Fibroblast of lung (primary cell): ENCODE measurements around the gene LPP. TPM values are rescaled to one million over a fixed set of nuclear protein-coding genes. Genes with fewer than 3 reads are reported as not detected.

ENCODE experiments used
- DNase-seq, 2 donors: peaks; one replicate each; pipeline versions ENCODE4 v3.0.0 to v3.0.0-alpha.2; 2010; ENCODE audit warnings: low read depth in 2 of 2
- H2AFZ ChIP-seq: 2 replicates; pipeline ENCODE4 v1.5.1; 2012; ENCODE audit warnings: low read length, control low read depth, inconsistent platforms
- H3K27ac ChIP-seq: 2 replicates; pipeline ENCODE4 v1.5.1; 2011; ENCODE audit warnings: low read length, control low read depth; ENCODE audit not compliant: insufficient read depth
- H3K27me3 ChIP-seq: 2 replicates; pipeline ENCODE4 v1.5.1; 2011; ENCODE audit warnings: mild to moderate bottlenecking, low read length; ENCODE audit not compliant: control insufficient read depth, insufficient read depth
- H3K36me3 ChIP-seq: 2 replicates; pipeline ENCODE4 v1.5.1; 2011; ENCODE audit warnings: low read length; ENCODE audit not compliant: control insufficient read depth, insufficient read depth
- H3K4me1 ChIP-seq: 2 replicates; pipeline ENCODE4 v1.5.1; 2011; ENCODE audit warnings: low read length; ENCODE audit not compliant: control insufficient read depth, insufficient read depth; ENCODE audit errors: extremely low read depth
- H3K4me2 ChIP-seq: 2 replicates; pipeline ENCODE4 v1.5.1; 2011; ENCODE audit warnings: low read length, control low read depth; ENCODE audit not compliant: insufficient read depth; ENCODE audit errors: extremely low read depth
- H3K4me3 ChIP-seq, 4 experiments: fragments of 200-600 bp in 1 of 4; sonication (generic) in 1 of 4; replicated peaks in 1 of 4; 2 replicates each; pipeline ENCODE4 v1.5.1; 2011 to 2016; ENCODE audit warnings: low read length in 4 of 4, low read depth in 3 of 4, mild to moderate bottlenecking in 3 of 4, control low read depth in 2 of 4, inconsistent platforms in 1 of 4, mixed read lengths in 1 of 4; ENCODE audit not compliant: insufficient read depth in 1 of 4; ENCODE audit errors: control extremely low read depth in 1 of 4
- H3K79me2 ChIP-seq: 2 replicates; pipeline ENCODE4 v1.5.1; 2012; ENCODE audit warnings: mild to moderate bottlenecking, low read length, inconsistent platforms; ENCODE audit not compliant: control insufficient read depth, insufficient read depth
- H3K9ac ChIP-seq: 2 replicates; pipeline ENCODE4 v1.5.1; 2011; ENCODE audit warnings: mild to moderate bottlenecking, low read length, control low read depth; ENCODE audit not compliant: insufficient read depth
- H3K9me3 ChIP-seq: 2 replicates; pipeline ENCODE4 v1.5.1; 2012; ENCODE audit warnings: low read depth, low read length; ENCODE audit not compliant: control insufficient read depth, insufficient read depth
- H4K20me1 ChIP-seq: 2 replicates; pipeline ENCODE4 v1.5.1; 2011; ENCODE audit warnings: low read length; ENCODE audit not compliant: control insufficient read depth, insufficient read depth; ENCODE audit errors: extremely low read depth
- EZH2 ChIP-seq: IDR thresholded peaks from 2 replicates; pipeline ENCODE4 v1.5.1; 2012; ENCODE audit warnings: low read length, control low read depth, mild to moderate bottlenecking; ENCODE audit errors: missing control alignments
- polyA plus RNA-seq, 2 donors: library from polyadenylated mRNA; depleted of rRNA in 1 of 2; stranded (reverse) in 1 of 2; unstranded in 1 of 2; fragments of >200 nt; gene quantifications; 2 replicates each; pipeline ENCODE4 v1.2.1, GENCODE V29; 2011 to 2012; ENCODE audit warnings: missing spikeins in 1 of 2
- total RNA-seq: library from RNA; depleted of rRNA; stranded (reverse); fragments of >200 nt; gene quantifications from 2 replicates; pipeline ENCODE4 v1.2.1, GENCODE V29; 2014
- TF ChIP-seq, protein P1 (sequence below), 2 donors: IDR thresholded peaks in 1 of 2; conservative IDR thresholded peaks in 1 of 2; 1 replicate in 1 of 2; 2 replicates in 1 of 2; pipeline ENCODE4 v1.5.1; 2011 to 2012; ENCODE audit warnings: low read length in 2 of 2, control low read depth in 1 of 2, inconsistent platforms in 1 of 2, low read depth in 1 of 2, mild to moderate bottlenecking in 1 of 2

LPP gene
- total and polyA plus RNA-seq, 2 donors (not counting 1 experiment from before 2014, with no cell fraction given): 69.0 to 124 TPM

DNA sequence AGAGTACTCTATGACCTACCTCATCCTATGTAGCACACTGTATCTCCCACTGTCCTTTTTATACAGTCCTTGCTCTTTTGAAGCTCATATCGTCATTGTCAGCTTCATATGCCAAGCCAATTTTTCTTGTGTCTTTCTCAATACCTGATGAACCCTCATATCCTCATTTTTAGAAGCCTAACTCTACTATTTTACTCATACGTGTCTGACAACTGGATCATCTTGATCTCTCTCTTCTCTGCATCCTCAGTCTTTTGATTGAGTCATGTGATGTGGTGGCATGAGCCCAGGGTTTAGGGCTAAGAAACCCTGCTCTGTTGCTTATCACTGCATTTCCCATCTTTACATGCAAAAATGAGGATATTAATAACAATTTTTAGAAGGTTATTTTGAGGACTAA lies 352.0 kb downstream of the LPP start:
- Histone ChIP-seq H3K36me3 (no peaks in the 10 kb centered on the region), H4K20me1 (no peaks in the 10 kb centered on the region), H3K4me3 (no peak overlapping the region), H3K4me1 (peaks cover 6% of the 10 kb centered on the region), H3K9ac (no peak overlapping the region), H3K27me3 (no peaks in the 10 kb centered on the region), H3K9me3 (no peaks in the 10 kb centered on the region), H2AFZ (no peak overlapping the region), H3K79me2 (peaks cover 8% of the 10 kb centered on the region), H3K4me2 (no peak overlapping the region), H3K27ac (no peak overlapping the region)
- no peak for TF ChIP-seq EZH2
- TF ChIP-seq, protein P1, sequence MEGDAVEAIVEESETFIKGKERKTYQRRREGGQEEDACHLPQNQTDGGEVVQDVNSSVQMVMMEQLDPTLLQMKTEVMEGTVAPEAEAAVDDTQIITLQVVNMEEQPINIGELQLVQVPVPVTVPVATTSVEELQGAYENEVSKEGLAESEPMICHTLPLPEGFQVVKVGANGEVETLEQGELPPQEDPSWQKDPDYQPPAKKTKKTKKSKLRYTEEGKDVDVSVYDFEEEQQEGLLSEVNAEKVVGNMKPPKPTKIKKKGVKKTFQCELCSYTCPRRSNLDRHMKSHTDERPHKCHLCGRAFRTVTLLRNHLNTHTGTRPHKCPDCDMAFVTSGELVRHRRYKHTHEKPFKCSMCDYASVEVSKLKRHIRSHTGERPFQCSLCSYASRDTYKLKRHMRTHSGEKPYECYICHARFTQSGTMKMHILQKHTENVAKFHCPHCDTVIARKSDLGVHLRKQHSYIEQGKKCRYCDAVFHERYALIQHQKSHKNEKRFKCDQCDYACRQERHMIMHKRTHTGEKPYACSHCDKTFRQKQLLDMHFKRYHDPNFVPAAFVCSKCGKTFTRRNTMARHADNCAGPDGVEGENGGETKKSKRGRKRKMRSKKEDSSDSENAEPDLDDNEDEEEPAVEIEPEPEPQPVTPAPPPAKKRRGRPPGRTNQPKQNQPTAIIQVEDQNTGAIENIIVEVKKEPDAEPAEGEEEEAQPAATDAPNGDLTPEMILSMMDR (conservative IDR thresholded peaks at IDR 0.05 in 1 of 2, IDR thresholded peaks at IDR 0.05 in 1 of 2; ENCODE audit: low read depth in 1 of 2, low read length in 2 of 2): no peak
- DNase-seq: no peak

DNA sequence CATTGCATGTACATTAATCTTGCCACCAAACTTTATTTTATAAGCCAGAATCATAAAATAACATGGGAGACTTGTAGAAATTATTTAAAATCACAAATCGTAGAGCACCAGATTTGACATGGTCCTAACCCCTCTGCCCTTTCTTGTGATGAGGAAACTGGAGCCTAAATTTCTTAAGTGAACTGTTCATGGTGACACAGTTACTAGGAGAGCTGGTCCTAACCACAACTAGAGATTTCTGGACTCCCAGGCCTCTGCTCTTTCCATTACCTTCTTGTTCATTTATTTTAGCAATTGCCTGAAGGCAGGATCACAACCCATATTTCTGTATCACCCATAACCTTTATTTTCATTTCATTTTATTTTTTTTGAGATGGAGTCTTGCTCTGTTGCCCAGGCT lies 352.5 kb downstream of the LPP start:
- Histone ChIP-seq H3K4me1 (peaks cover 6% of the 10 kb centered on the region), H4K20me1 (no peaks in the 10 kb centered on the region), H3K36me3 (no peaks in the 10 kb centered on the region), H3K27me3 (no peaks in the 10 kb centered on the region), H3K27ac (no peak overlapping the region), H3K9ac (no peak overlapping the region), H3K4me2 (no peak overlapping the region), H3K9me3 (no peaks in the 10 kb centered on the region), H3K79me2 (peaks cover 8% of the 10 kb centered on the region), H3K4me3 (no peak overlapping the region), H2AFZ (no peak overlapping the region)
- TF ChIP-seq, protein P1 (conservative IDR thresholded peaks at IDR 0.05 in 1 of 2, IDR thresholded peaks at IDR 0.05 in 1 of 2; ENCODE audit: low read depth in 1 of 2, low read length in 2 of 2): no peak
- TF ChIP-seq EZH2: no peak
- DNase-seq: no peak

DNA sequence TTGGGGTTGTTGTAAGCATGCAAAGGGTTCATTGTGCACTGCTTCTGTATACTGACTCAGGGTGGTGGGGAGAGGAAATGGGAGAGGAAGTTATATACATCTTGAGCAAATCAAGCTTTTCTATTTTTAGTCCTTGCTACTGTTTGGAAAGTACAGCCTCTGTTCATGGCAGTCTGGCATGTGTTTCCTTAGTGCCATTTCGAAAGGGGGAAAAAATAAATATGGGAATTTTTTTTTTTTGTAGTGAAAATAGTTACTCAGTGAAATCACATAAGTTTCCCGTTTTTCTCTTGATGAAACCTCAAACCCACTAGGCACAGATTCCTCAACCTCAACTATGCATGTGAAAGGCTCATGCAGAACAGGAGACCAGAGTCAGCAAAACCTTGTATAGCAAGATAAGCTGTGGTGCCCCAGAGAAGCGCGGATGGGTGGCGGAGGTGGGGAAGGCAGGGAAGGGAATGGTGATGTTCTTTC lies 353.3 kb downstream of the LPP start:
- H3K9me3 ChIP-seq: no peaks in the 10 kb centered on the region
- H2AFZ ChIP-seq: no peak overlapping the region
- H3K79me2 ChIP-seq: peaks cover 10% of the 10 kb centered on the region
- H3K9ac ChIP-seq: no peak overlapping the region
- peaks cover 6% of the 10 kb centered on the region for H3K4me1 ChIP-seq
- H3K36me3 ChIP-seq: no peaks in the 10 kb centered on the region
- H4K20me1 ChIP-seq: no peaks in the 10 kb centered on the region
- peak overlapping the region; percentile 51 for H3K27ac ChIP-seq
- H3K4me2 ChIP-seq: no peak overlapping the region
- no peak overlapping the region for H3K4me3 ChIP-seq
- DNase-seq: peak; percentile 93 to 98
- no peaks in the 10 kb centered on the region for H3K27me3 ChIP-seq
- TF ChIP-seq, protein P1 (conservative IDR thresholded peaks at IDR 0.05 in 1 of 2, IDR thresholded peaks at IDR 0.05 in 1 of 2; ENCODE audit: low read depth in 1 of 2, low read length in 2 of 2): no peak
- TF ChIP-seq EZH2: no peak
